Stimulated activated CD4-positive, alpha-beta T cell treated with anti-CD3 and anti-CD28 coated beads, Interleukin-15, amount 100 ng/mL, for 1 hour (primary cell): ENCODE data around the gene ACRV1.
"Not testable (repeated sequence)": the region's sequence is repeated elsewhere in the genome, so short reads cannot be mapped to it uniquely, and the experiment has no call there.

Source experiments
- DNase-seq, 2 donors: peaks; one replicate each; pipeline ENCODE4 v3.0.0-alpha.2; 2020; ENCODE audit warnings: low read depth in 1 of 2, low spot score in 1 of 2

ACRV1 gene

GRCh38 chr11:125680747-125681146 is at the start of gene ACRV1:
ACRV1 (minus strand) TSS chr11:125680847; CDS start chr11:125680780, 67 bp downstream.
- no peak for DNase-seq

- DNase-seq: no peak
These were observed 48.3 kb upstream of the ACRV1 start for GRCh38 chr11:125728969-125729368.

GRCh38 chr11:125724125-125724524 is 43.5 kb upstream of the ACRV1 start:
- no peak for DNase-seq

GRCh38 chr11:125720781-125721180 is 40.1 kb upstream of the ACRV1 start:
- no peak for DNase-seq

- DNase-seq: not testable (repeated sequence)
These were observed 24.0 kb upstream of the ACRV1 start for GRCh38 chr11:125704686-125705085.

- no peak for DNase-seq
These were observed 21.4 kb upstream of the ACRV1 start for GRCh38 chr11:125701858-125702621.

- DNase-seq: no peak
These were observed 20.5 kb upstream of the ACRV1 start for GRCh38 chr11:125701018-125701610.

- no peak for DNase-seq
These were observed 14.3 kb upstream of the ACRV1 start for GRCh38 chr11:125694951-125695350.

GRCh38 chr11:125692887-125693286 is 12.2 kb upstream of the ACRV1 start:
- DNase-seq: no peak

GRCh38 chr11:125690006-125690405 is 9.4 kb upstream of the ACRV1 start:
- no peak for DNase-seq

- no peak for DNase-seq
These were observed 8.7 kb upstream of the ACRV1 start for GRCh38 chr11:125689274-125689859.

GRCh38 chr11:125688632-125689031 is 8.0 kb upstream of the ACRV1 start:
- no peak for DNase-seq

- no peak for DNase-seq
These were observed 7.4 kb upstream of the ACRV1 start for GRCh38 chr11:125688066-125688465.

GRCh38 chr11:125685228-125685627 is 4.6 kb upstream of the ACRV1 start:
- no peak for DNase-seq

GRCh38 chr11:125679837-125680236 is 810 bp downstream of the ACRV1 start:
- no peak for DNase-seq

- DNase-seq: no peak
These were observed 1.2 kb downstream of the ACRV1 start for GRCh38 chr11:125679397-125679796.

- no peak for DNase-seq
These were observed 5.5 kb downstream of the ACRV1 start for GRCh38 chr11:125675196-125675595.

GRCh38 chr11:125674210-125674609 is 6.4 kb downstream of the ACRV1 start:
- no peak for DNase-seq

GRCh38 chr11:125671561-125671960 is 9.1 kb downstream of the ACRV1 start:
- DNase-seq: no peak

GRCh38 chr11:125670172-125670571 is 10.5 kb downstream of the ACRV1 start:
- no peak for DNase-seq

GRCh38 chr11:125667151-125667550 is 13.5 kb downstream of the ACRV1 start:
- DNase-seq: no peak

- no peak for DNase-seq
These were observed 16.7 kb downstream of the ACRV1 start for GRCh38 chr11:125663910-125664309.
